ENCODE data around the gene SLC8A3.

- TF ChIP-seq CTCF (IDR thresholded peaks at IDR 0.05) (no peak), POLR2AphosphoS5 (IDR thresholded peaks at IDR 0.05; ENCODE audit: low read depth, low read length) (no peak)
These were observed 22.1 kb downstream of the SLC8A3 start for GRCh38 chr14:70166530-70167203.
